Stimulated activated CD8-positive, alpha-beta memory T cell treated with anti-CD3 and anti-CD28 coated beads, Interleukin-4, amount 100 ng/mL, for 4 hours (primary cell): Measurements from ENCODE around the gene FANCC.

Experiments used
- DNase-seq, 2 donors: peaks; one replicate each; pipeline ENCODE4 v3.0.0-alpha.2; 2020; ENCODE audit warnings: low read depth in 2 of 2, low spot score in 1 of 2

Gene FANCC

GRCh38 chr9:95104581-95104960, 212.9 kb downstream of the FANCC start:
- no peak for DNase-seq

GRCh38 chr9:95103871-95104580, 213.5 kb downstream of the FANCC start:
- no peak for DNase-seq

- no peak for DNase-seq
These were observed 214.2 kb downstream of the FANCC start for GRCh38 chr9:95103281-95103771.

GRCh38 chr9:95102572-95102971, 214.9 kb downstream of the FANCC start:
- no peak for DNase-seq

GRCh38 chr9:95102001-95102433, 215.5 kb downstream of the FANCC start:
- DNase-seq: no peak

GRCh38 chr9:95101326-95101725, 216.2 kb downstream of the FANCC start:
- DNase-seq: no peak

- DNase-seq: no peak
These were observed 217.4 kb downstream of the FANCC start for GRCh38 chr9:95100071-95100627.

GRCh38 chr9:95099321-95100070, 218.0 kb downstream of the FANCC start:
- no peak for DNase-seq

- no peak for DNase-seq
These were observed 219.1 kb downstream of the FANCC start for GRCh38 chr9:95098391-95098921.

GRCh38 chr9:95097279-95097678, 220.2 kb downstream of the FANCC start:
- no peak for DNase-seq

GRCh38 chr9:95096807-95097206, 220.7 kb downstream of the FANCC start:
- DNase-seq: no peak

GRCh38 chr9:95096381-95096780, 221.1 kb downstream of the FANCC start:
- DNase-seq: no peak

GRCh38 chr9:95095641-95096355, 221.7 kb downstream of the FANCC start:
- no peak for DNase-seq

- DNase-seq: no peak
These were observed 223.5 kb downstream of the FANCC start for GRCh38 chr9:95094002-95094401.

- no peak for DNase-seq
These were observed 223.9 kb downstream of the FANCC start for GRCh38 chr9:95093586-95093985.

GRCh38 chr9:95092262-95093072, 225.0 kb downstream of the FANCC start:
- no peak for DNase-seq

GRCh38 chr9:95091601-95092261, 225.8 kb downstream of the FANCC start:
- no peak for DNase-seq

- DNase-seq: no peak
These were observed 226.5 kb downstream of the FANCC start for GRCh38 chr9:95090871-95091577.
